Mesenchymal stem cell (in vitro differentiated cells and primary cell): ENCODE measurements around the gene HRK.
"Not testable (repeated sequence)": the region's sequence is repeated elsewhere in the genome, so short reads cannot be mapped to it uniquely, and the experiment has no call there.

Experiments used
- DNase-seq: peaks from one replicate; pipeline ENCODE4 v3.0.0-alpha.2; 2013
- H2AFZ ChIP-seq: one replicate; pipeline ENCODE4 v1.6.1; 2013; ENCODE audit warnings: low read depth, mild to moderate bottlenecking, control low read depth, inconsistent platforms, low read length, moderate library complexity
- H2AK5ac ChIP-seq: 2 replicates; pipeline ENCODE4 v1.6.1; 2013; ENCODE audit warnings: low read length, moderate library complexity, mild to moderate bottlenecking, inconsistent platforms; ENCODE audit not compliant: severe bottlenecking
- H2BK120ac ChIP-seq: one replicate; pipeline ENCODE4 v1.6.1; 2013; ENCODE audit warnings: low read depth, mild to moderate bottlenecking, inconsistent platforms, low read length, moderate library complexity
- H2BK12ac ChIP-seq, 2 experiments: one replicate each; pipeline ENCODE4 v1.6.1; 2013; ENCODE audit warnings: inconsistent platforms in 2 of 2, low read length in 2 of 2, mild to moderate bottlenecking in 2 of 2, moderate library complexity in 2 of 2, control low read depth in 1 of 2
- H2BK15ac ChIP-seq: one replicate; pipeline ENCODE4 v1.6.1; 2013; ENCODE audit warnings: mild to moderate bottlenecking, low read depth, inconsistent platforms; ENCODE audit not compliant: poor library complexity, severe bottlenecking
- H2BK5ac ChIP-seq: 2 replicates; pipeline ENCODE4 v1.6.1; 2013; ENCODE audit warnings: low read depth, mild to moderate bottlenecking, low read length, control low read depth, inconsistent platforms; ENCODE audit not compliant: poor library complexity, severe bottlenecking
- H3K14ac ChIP-seq, 2 experiments: one replicate each; pipeline ENCODE4 v1.6.1; 2013; ENCODE audit warnings: inconsistent platforms in 2 of 2, low read length in 2 of 2, control low read depth in 1 of 2, mild to moderate bottlenecking in 1 of 2, moderate library complexity in 1 of 2
- H3K18ac ChIP-seq, 2 experiments: one replicate each; pipeline ENCODE4 v1.6.1; 2013; ENCODE audit warnings: inconsistent platforms in 2 of 2, low read length in 2 of 2, control low read depth in 1 of 2, low read depth in 1 of 2, mild to moderate bottlenecking in 1 of 2
- H3K23ac ChIP-seq, 2 experiments: one replicate each; pipeline ENCODE4 v1.6.1; 2013; ENCODE audit warnings: inconsistent platforms in 2 of 2, low read length in 2 of 2, mild to moderate bottlenecking in 2 of 2, moderate library complexity in 2 of 2, control low read depth in 1 of 2
- H3K27ac ChIP-seq: 2 replicates; pipeline ENCODE4 v1.5.1; 2013; ENCODE audit warnings: mild to moderate bottlenecking, moderate library complexity, low read length, control low read depth, inconsistent platforms; ENCODE audit not compliant: poor library complexity, severe bottlenecking
- H3K27me3 ChIP-seq, 2 experiments: 2 replicates each; pipeline versions ENCODE4 v1.6.1 to v1.7.0; 2013; ENCODE audit warnings: low read length in 2 of 2, mild to moderate bottlenecking in 2 of 2, moderate library complexity in 2 of 2, control low read depth in 1 of 2, inconsistent platforms in 1 of 2; ENCODE audit not compliant: control insufficient read depth in 1 of 2, insufficient read depth in 1 of 2
- H3K36me3 ChIP-seq, 2 experiments: 2 replicates each; pipeline versions ENCODE4 v1.6.1 to v1.7.0; 2013; ENCODE audit warnings: low read length in 2 of 2, control low read depth in 1 of 2, inconsistent platforms in 1 of 2, low read depth in 1 of 2, mild to moderate bottlenecking in 1 of 2; ENCODE audit not compliant: insufficient read depth in 2 of 2, control insufficient read depth in 1 of 2
- H3K4ac ChIP-seq, 2 experiments: one replicate each; pipeline ENCODE4 v1.6.1; 2013; ENCODE audit warnings: inconsistent platforms in 2 of 2, low read length in 2 of 2, mild to moderate bottlenecking in 2 of 2, moderate library complexity in 2 of 2, control low read depth in 1 of 2, low read depth in 1 of 2
- H3K4me1 ChIP-seq: 2 replicates; pipeline ENCODE4 v1.6.1; 2013; ENCODE audit warnings: low read depth, low read length, control low read depth; ENCODE audit not compliant: control insufficient read depth, insufficient read depth
- H3K4me2 ChIP-seq: 2 replicates; pipeline ENCODE4 v1.6.1; 2013; ENCODE audit warnings: low read length, mild to moderate bottlenecking, inconsistent platforms; ENCODE audit not compliant: poor library complexity, severe bottlenecking
- H3K4me3 ChIP-seq, 2 experiments: 2 replicates each; pipeline versions ENCODE4 v1.5.1 to v1.7.0; 2013; ENCODE audit warnings: low read length in 2 of 2, mild to moderate bottlenecking in 2 of 2, control low read depth in 1 of 2, low read depth in 1 of 2; ENCODE audit not compliant: insufficient read depth in 1 of 2
- H3K79me1 ChIP-seq: replicated peaks from 2 replicates; pipeline ENCODE4 v1.6.1; 2013; ENCODE audit warnings: mild to moderate bottlenecking, control low read depth, low read length, inconsistent platforms; ENCODE audit not compliant: poor library complexity, severe bottlenecking
- H3K9ac ChIP-seq: 2 replicates; pipeline ENCODE4 v1.7.0; 2013; ENCODE audit warnings: mild to moderate bottlenecking, low read length, moderate library complexity
- H3K9me3 ChIP-seq: 2 replicates; pipeline ENCODE4 v1.7.0; 2013; ENCODE audit warnings: mild to moderate bottlenecking, low read length; ENCODE audit not compliant: control insufficient read depth
- H4K8ac ChIP-seq: one replicate; pipeline ENCODE4 v1.6.1; 2013; ENCODE audit warnings: inconsistent platforms, mild to moderate bottlenecking, low read length, moderate library complexity
- H4K91ac ChIP-seq: one replicate; pipeline ENCODE4 v1.6.1; 2013; ENCODE audit warnings: mild to moderate bottlenecking, low read length, inconsistent platforms
- WGBS: methylation state at CpG from one replicate; pipeline ENCODE4 v1.1.7; 2013; ENCODE audit warnings: mixed read lengths; 5-methylcytosine and 5-hydroxymethylcytosine counted together

HRK gene

GRCh38 chr12:116814766-116815165, 66.5 kb downstream of the HRK start:
- H3K36me3 ChIP-seq, H3K4me3 ChIP-seq, H2BK12ac ChIP-seq, H2BK5ac ChIP-seq, H2BK15ac ChIP-seq, H2AFZ ChIP-seq, H2BK120ac ChIP-seq, H4K91ac ChIP-seq, H3K27me3 ChIP-seq, H2AK5ac ChIP-seq, H4K8ac ChIP-seq, H3K4me2 ChIP-seq, H3K23ac ChIP-seq, H3K14ac ChIP-seq, H3K79me1 ChIP-seq, H3K4ac ChIP-seq, H3K9ac ChIP-seq, H3K18ac ChIP-seq, H3K27ac ChIP-seq, DNase-seq, H3K9me3 ChIP-seq: not testable (repeated sequence)
- WGBS: 93% methylated on average over 10 of the region's 10 CpGs
- H3K4me1 ChIP-seq: peaks cover 11% of the 10 kb centered on the region

- H2BK5ac ChIP-seq: no peak overlapping the region
- H3K4me1 ChIP-seq: peaks cover 6% of the 10 kb centered on the region
- DNase-seq: peak; percentile 9
- no peak overlapping the region for H2BK120ac ChIP-seq
- H3K4me3 ChIP-seq: no peak overlapping the region
- no peak overlapping the region for H2AK5ac ChIP-seq
- H3K18ac ChIP-seq: no peak overlapping the region
- H3K27me3 ChIP-seq: no peaks in the 10 kb centered on the region
- H3K9ac ChIP-seq: no peak overlapping the region
- H3K27ac ChIP-seq: no peak overlapping the region
- no peak overlapping the region for H3K14ac ChIP-seq
- H3K9me3 ChIP-seq: no peaks in the 10 kb centered on the region
- no peaks in the 10 kb centered on the region for H3K36me3 ChIP-seq
- WGBS: 87% methylated on average over 5 of the region's 7 CpGs
- H4K8ac ChIP-seq: no peak overlapping the region
- no peak overlapping the region for H3K4me2 ChIP-seq
- H3K23ac ChIP-seq: no peak overlapping the region
- no peak overlapping the region for H2BK15ac ChIP-seq
- no peak overlapping the region for H2BK12ac ChIP-seq
- no peaks in the 10 kb centered on the region for H3K79me1 ChIP-seq
- no peak overlapping the region for H2AFZ ChIP-seq
- H3K4ac ChIP-seq: no peak overlapping the region
- H4K91ac ChIP-seq: no peak overlapping the region
These were observed 67.8 kb downstream of the HRK start for GRCh38 chr12:116813271-116814041.

- Histone ChIP-seq H3K23ac (no peak overlapping the region), H3K18ac (no peak overlapping the region), H3K14ac (no peak overlapping the region), H3K9me3 (no peaks in the 10 kb centered on the region), H2BK12ac (no peak overlapping the region), H3K79me1 (no peaks in the 10 kb centered on the region), H3K9ac (no peak overlapping the region), H2BK5ac (no peak overlapping the region), H3K27me3 (peaks cover 0 to 4% of the 10 kb centered on the region in 2 experiments), H3K4me1 (peaks cover 3% of the 10 kb centered on the region), H4K91ac (no peak overlapping the region), H2BK15ac (no peak overlapping the region), H3K4me2 (no peak overlapping the region), H2AK5ac (no peak overlapping the region), H3K36me3 (no peaks in the 10 kb centered on the region), H3K4ac (no peak overlapping the region), H4K8ac (no peak overlapping the region), H2BK120ac (no peak overlapping the region), H3K4me3 (no peak overlapping the region), H2AFZ (no peak overlapping the region), H3K27ac (no peak overlapping the region)
- 93% methylated on average over 10 of the region's 10 CpGs for WGBS
- no peak for DNase-seq
These were observed 69.0 kb downstream of the HRK start for GRCh38 chr12:116812238-116812637.

GRCh38 chr12:116808113-116809105, 72.8 kb downstream of the HRK start:
- Histone ChIP-seq H2BK5ac (no peak overlapping the region), H3K27ac (no peak overlapping the region), H3K4ac (no peak overlapping the region), H3K9me3 (no peaks in the 10 kb centered on the region), H4K91ac (no peak overlapping the region), H2BK15ac (no peak overlapping the region), H3K23ac (no peak overlapping the region), H2BK120ac (no peak overlapping the region), H3K18ac (no peak overlapping the region), H3K36me3 (no peaks in the 10 kb centered on the region), H3K14ac (no peak overlapping the region), H4K8ac (no peak overlapping the region), H2AK5ac (no peak overlapping the region), H3K79me1 (no peaks in the 10 kb centered on the region), H3K9ac (no peak overlapping the region), H3K4me1 (peaks cover 3% of the 10 kb centered on the region), H2AFZ (no peak overlapping the region), H3K4me3 (no peak overlapping the region), H3K4me2 (no peak overlapping the region), H2BK12ac (no peak overlapping the region), H3K27me3 (peaks cover 0 to 9% of the 10 kb centered on the region in 2 experiments)
- 82% methylated on average over 14 of the region's 18 CpGs for WGBS
- DNase-seq: no peak
